Measurements from ENCODE around the gene SREBF2.

DNA sequence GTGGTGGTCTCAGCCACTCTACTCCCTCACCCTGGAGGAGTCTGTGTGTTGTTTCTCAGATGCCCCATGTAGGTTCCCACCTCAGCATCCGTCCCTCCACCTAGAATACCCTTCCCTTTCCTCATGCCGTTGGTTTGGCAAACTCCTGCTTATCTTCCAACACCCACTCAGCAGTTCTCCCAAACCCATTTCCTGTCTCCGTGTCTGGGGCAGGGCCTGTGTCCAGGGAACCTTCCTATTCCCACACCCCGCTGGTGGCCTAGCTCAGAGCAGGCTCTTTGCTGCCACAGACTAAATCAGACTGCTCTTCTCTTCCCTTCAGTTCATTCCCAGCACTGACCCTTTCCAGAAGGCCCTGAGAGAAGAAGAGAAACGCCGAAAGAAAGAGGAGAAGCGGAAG, 7.5 kb upstream of the SREBF2 start:
- no peak for TF ChIP-seq POLR2AphosphoS5 (IDR thresholded peaks at IDR 0.05; ENCODE audit: low read depth, low read length)
- no peak for TF ChIP-seq POLR2A (IDR thresholded peaks at IDR 0.05; ENCODE audit: low read depth, low read length)

All from GM12892 (cell line).